Stomach (tissue), 4 donors: ENCODE measurements around the gene WDR18.

Experiments
- CTCF ChIP-seq, 7 experiments: fragments of 450-650 bp in 4 of 7; fragments of 200-600 bp in 3 of 7; sonication (generic) in 3 of 7; IDR thresholded peaks; one replicate each; pipeline ENCODE4 v1.5.1; 2016 to 2019; ENCODE audit warnings: antibody characterized with exemption in 7 of 7, control low read depth in 2 of 7, mild to moderate bottlenecking in 1 of 7
- EP300 ChIP-seq: sonication (generic); formaldehyde crosslinking; IDR thresholded peaks from one replicate; pipeline ENCODE4 v1.6.1; 2017; ENCODE audit warnings: antibody characterized with exemption
- POLR2A ChIP-seq, 4 donors: fragments of 450-650 bp; IDR thresholded peaks; one replicate each; pipeline ENCODE4 v1.6.1; 2016; ENCODE audit warnings: antibody characterized with exemption in 4 of 4, control low read depth in 2 of 4, mild to moderate bottlenecking in 1 of 4, moderate library complexity in 1 of 4

- no peak for TF ChIP-seq CTCF (IDR thresholded peaks at IDR 0.05)
- TF ChIP-seq POLR2A (IDR thresholded peaks at IDR 0.05): no peak
- TF ChIP-seq EP300: no peak
These were observed 6.6 kb downstream of the WDR18 start for GRCh38 chr19:990746-991145.
